CD4-positive, alpha-beta T cell (primary cell): ENCODE measurements around the gene REN. TPM values are rescaled to one million over a fixed set of nuclear protein-coding genes. Genes with fewer than 3 reads are reported as not detected.

Experiments
- ATAC-seq: fragments of 200-7000 bp; cut with Tn5 transposase; one replicate; pipeline ENCODE4 v1.10.0; 2022; ENCODE audit warnings: mild to moderate bottlenecking; ENCODE audit not compliant: poor library complexity
- CTCF ChIA-PET: fragments of 350-600 bp; sonication (Branson Sonifier 250); formaldehyde crosslinking; loops from one replicate; lab custom pipeline; 2021; ENCODE audit warnings: antibody characterized with exemption, inconsistent platforms; lab: Charles Lee
- POLR2A ChIA-PET: fragments of 350-600 bp; sonication (Branson Sonifier 250); formaldehyde crosslinking; loops from one replicate; lab custom pipeline; 2021; ENCODE audit warnings: antibody characterized with exemption, inconsistent platforms; lab: Charles Lee
- DNase-seq, 14 experiments: peaks; one replicate each; pipeline ENCODE4 v3.0.0-alpha.2; 2013 to 2020; ENCODE audit warnings: mixed read lengths in 2 of 14
- H3K27ac ChIP-seq, 2 donors: one replicate each; pipeline versions ENCODE4 v1.5.1 to v1.7.0; 2013; ENCODE audit warnings: low read length in 2 of 2, low read depth in 1 of 2, mild to moderate bottlenecking in 1 of 2
- H3K27me3 ChIP-seq, 2 experiments: 1 replicate in 1 of 2; 2 replicates in 1 of 2; pipeline versions ENCODE4 v1.6.1 to v1.7.0; 2013; ENCODE audit warnings: low read length in 2 of 2, control low read depth in 1 of 2, mild to moderate bottlenecking in 1 of 2, moderate library complexity in 1 of 2; ENCODE audit not compliant: insufficient read depth in 2 of 2, control insufficient read depth in 1 of 2
- H3K36me3 ChIP-seq: one replicate; pipeline ENCODE4 v1.6.1; 2013; ENCODE audit warnings: low read length, control low read depth; ENCODE audit not compliant: insufficient read depth
- H3K4me1 ChIP-seq: one replicate; pipeline ENCODE4 v1.6.1; 2013; ENCODE audit warnings: low read length, control low read depth; ENCODE audit not compliant: insufficient read depth
- H3K4me3 ChIP-seq: one replicate; pipeline ENCODE4 v1.5.1; 2013; ENCODE audit warnings: mild to moderate bottlenecking, low read length, moderate library complexity
- H3K9me3 ChIP-seq, 2 experiments: 1 replicate in 1 of 2; 2 replicates in 1 of 2; pipeline versions ENCODE4 v1.6.1 to v1.7.0; 2013; ENCODE audit warnings: low read length in 2 of 2, mild to moderate bottlenecking in 2 of 2, control low read depth in 1 of 2, moderate library complexity in 1 of 2; ENCODE audit not compliant: control insufficient read depth in 1 of 2, insufficient read depth in 1 of 2
- H3K27ac Mint-ChIP-seq: one replicate; pipeline ENCODE4 v1.8.0; 2020; ENCODE audit warnings: mixed read lengths
- H3K27me3 Mint-ChIP-seq: one replicate; pipeline ENCODE4 v1.8.0; 2021; ENCODE audit warnings: mixed read lengths
- H3K36me3 Mint-ChIP-seq: one replicate; pipeline ENCODE4 v1.8.0; 2021; ENCODE audit warnings: low read depth, mixed read lengths
- H3K4me1 Mint-ChIP-seq: one replicate; pipeline ENCODE4 v1.8.0; 2021; ENCODE audit warnings: low read depth, mixed read lengths
- H3K4me3 Mint-ChIP-seq: one replicate; pipeline ENCODE4 v1.8.0; 2020; ENCODE audit warnings: mild to moderate bottlenecking, mixed read lengths
- H3K9me3 Mint-ChIP-seq: one replicate; pipeline ENCODE4 v1.8.0; 2020; ENCODE audit warnings: mixed read lengths
- CTCF ChIP-seq: fragments of 200-600 bp; IDR thresholded peaks from one replicate; pipeline ENCODE4 v1.8.0; 2022; ENCODE audit warnings: antibody characterized with exemption, mild to moderate bottlenecking
- intact Hi-C, 2 experiments: fragments of 100-400 bp; cut with DNase I in 1 of 2; cut with micrococcal nuclease in 1 of 2; formaldehyde crosslinking; loops; one replicate each; pipeline versions ENCODE4 v1.15.1 to v1.9.0; 2023 to 2025; cut with DNase I, micrococcal nuclease
- total RNA-seq, 174 experiments: library from RNA in 2 of 174; stranded (reverse) in 2 of 174; gene quantifications; one replicate each; pipeline ENCODE4 v1.2.3 and lab custom pipeline; 2021 to 2026

REN gene
- total RNA-seq, 2 experiments from 2014 or later = not detected

GRCh38 chr1:204154568-204155255, 11.4 kb downstream of the REN start:
- no peak overlapping the region for H3K27ac Mint-ChIP-seq
- H3K9me3 Mint-ChIP-seq = no peaks in the 10 kb centered on the region
- Histone ChIP-seq H3K4me1 (peaks cover 18% of the 10 kb centered on the region), H3K27me3 (peaks cover 0 to 7% of the 10 kb centered on the region in 2 experiments), H3K27ac (no peak overlapping the region), H3K4me3 (no peak overlapping the region), H3K36me3 (no peaks in the 10 kb centered on the region), H3K9me3 (no peaks in the 10 kb centered on the region)
- peaks cover 11% of the 10 kb centered on the region for H3K4me1 Mint-ChIP-seq
- POLR2A ChIA-PET = no interaction called here
- DNase-seq = peak in 1 of 14 experiments; percentile 7
- TF ChIP-seq CTCF = no peak
- intact Hi-C loops = loop anchor here in 1 of 2 experiments (10.0 kb wide), 1 partner anchor 650 kb away; no protein-coding TSS in a partner anchor
- H3K27me3 Mint-ChIP-seq = peaks cover 11% of the 10 kb centered on the region
- no peaks in the 10 kb centered on the region for H3K36me3 Mint-ChIP-seq
- CTCF ChIA-PET = no interaction called here
- ATAC-seq = no peak
- H3K4me3 Mint-ChIP-seq = peak overlapping the region; percentile 56

- H3K27me3 Mint-ChIP-seq = peaks cover 11% of the 10 kb centered on the region
- peaks cover 11% of the 10 kb centered on the region for H3K4me1 Mint-ChIP-seq
- Histone ChIP-seq H3K4me1 (peaks cover 18% of the 10 kb centered on the region), H3K36me3 (no peaks in the 10 kb centered on the region), H3K27ac (no peak overlapping the region), H3K9me3 (no peaks in the 10 kb centered on the region), H3K27me3 (peaks cover 0 to 7% of the 10 kb centered on the region in 2 experiments), H3K4me3 (no peak overlapping the region)
- DNase-seq (peak in 1 of 14 experiments; percentile 8), ATAC-seq (no peak)
- H3K36me3 Mint-ChIP-seq = no peaks in the 10 kb centered on the region
- intact Hi-C loops = loop anchor here in 1 of 2 experiments (10.0 kb wide), 1 partner anchor 651 kb away; no protein-coding TSS in a partner anchor
- H3K27ac Mint-ChIP-seq = no peak overlapping the region
- H3K9me3 Mint-ChIP-seq = no peaks in the 10 kb centered on the region
- H3K4me3 Mint-ChIP-seq = peak overlapping the region; percentile 54
- no peak for TF ChIP-seq CTCF
- CTCF ChIA-PET = no interaction called here
- POLR2A ChIA-PET = no interaction called here
These were observed 12.5 kb downstream of the REN start for GRCh38 chr1:204153667-204154066.

GRCh38 chr1:204152310-204153044, 13.7 kb downstream of the REN start:
- Histone ChIP-seq H3K27ac (no peak overlapping the region), H3K4me3 (peak overlapping the region; percentile 58), H3K4me1 (peaks cover 18% of the 10 kb centered on the region), H3K27me3 (peaks cover 0 to 7% of the 10 kb centered on the region in 2 experiments), H3K36me3 (no peaks in the 10 kb centered on the region), H3K9me3 (no peaks in the 10 kb centered on the region)
- intact Hi-C loops = loop anchor here in 1 of 2 experiments (10.0 kb wide), 1 partner anchor 652 kb away; no protein-coding TSS in a partner anchor
- ATAC-seq (peak; percentile 1), DNase-seq (peak in 1 of 14 experiments; percentile 10)
- no peaks in the 10 kb centered on the region for H3K36me3 Mint-ChIP-seq
- ChIA-PET POLR2A (interaction anchor here (1.2 kb wide), 1 partner anchor 387 kb away, joined by 3 read pairs; the partner anchor contains the start of gene LAX1), CTCF (interaction anchor here (1.3 to 2.6 kb wide), 2 partner anchors 10 to 23 kb away, joined by 3 to 6 read pairs; no protein-coding TSS in a partner anchor)
- TF ChIP-seq CTCF = no peak
- H3K9me3 Mint-ChIP-seq = no peaks in the 10 kb centered on the region
- H3K4me3 Mint-ChIP-seq = peak overlapping the region; percentile 78
- peaks cover 8% of the 10 kb centered on the region for H3K27me3 Mint-ChIP-seq
- peak overlapping the region; percentile 49 for H3K27ac Mint-ChIP-seq
- peaks cover 11% of the 10 kb centered on the region for H3K4me1 Mint-ChIP-seq
